HG02763 (cell line): ENCODE data around the gene CAPN8.

Source experiments
- ATAC-seq: cut with Tn5 transposase; IDR thresholded peaks from one replicate; pipeline ENCODE4 v1.9.1; 2021; ENCODE audit warnings: mild to moderate bottlenecking, moderate library complexity; ENCODE audit not compliant: unreplicated experiment

CAPN8 gene

DNA sequence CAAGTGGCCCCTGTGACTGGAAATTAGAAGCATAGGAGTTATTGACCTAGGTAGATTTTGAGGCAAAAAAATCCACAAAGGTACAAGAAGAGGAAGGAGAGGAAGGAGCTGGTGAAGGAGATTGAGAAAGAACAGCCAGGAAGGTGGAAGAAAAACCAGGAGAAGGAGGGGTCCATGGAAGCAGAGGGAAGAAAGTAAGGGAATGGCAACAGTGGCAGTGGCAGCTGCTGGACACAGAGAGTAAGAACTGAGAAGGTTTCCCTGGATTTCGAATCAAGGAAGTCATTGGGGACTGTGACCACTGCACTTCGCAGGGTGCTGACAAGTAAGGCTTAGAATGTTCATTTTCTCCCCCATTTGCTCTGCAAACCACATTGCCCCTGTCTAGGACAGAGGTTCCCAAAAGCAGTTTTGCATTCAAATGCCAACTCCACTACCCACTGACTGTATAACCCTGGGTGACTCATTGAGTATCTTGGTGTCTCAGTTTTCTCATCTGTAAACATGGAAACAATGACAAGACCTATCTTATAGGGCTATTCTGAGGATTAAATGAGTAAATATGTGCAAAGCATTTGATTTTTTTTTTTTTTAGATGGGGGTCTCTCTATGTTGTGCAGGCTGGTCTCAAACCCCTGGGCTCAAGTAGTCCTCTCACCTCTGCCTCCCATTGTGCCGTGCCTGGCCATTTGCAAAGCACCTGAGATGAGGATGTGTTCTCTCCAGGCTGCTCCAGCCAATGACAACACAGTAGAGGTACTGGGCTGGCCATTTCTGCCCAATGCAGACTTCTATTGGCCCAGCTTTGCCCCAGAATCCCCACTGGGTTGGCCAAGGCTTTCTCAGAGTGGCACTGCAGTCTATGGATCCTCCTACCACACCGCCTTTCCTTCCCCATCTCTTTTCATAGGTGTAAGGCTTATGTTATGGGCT is 37.5 kb upstream of the CAPN8 start:
- no peak for ATAC-seq

DNA sequence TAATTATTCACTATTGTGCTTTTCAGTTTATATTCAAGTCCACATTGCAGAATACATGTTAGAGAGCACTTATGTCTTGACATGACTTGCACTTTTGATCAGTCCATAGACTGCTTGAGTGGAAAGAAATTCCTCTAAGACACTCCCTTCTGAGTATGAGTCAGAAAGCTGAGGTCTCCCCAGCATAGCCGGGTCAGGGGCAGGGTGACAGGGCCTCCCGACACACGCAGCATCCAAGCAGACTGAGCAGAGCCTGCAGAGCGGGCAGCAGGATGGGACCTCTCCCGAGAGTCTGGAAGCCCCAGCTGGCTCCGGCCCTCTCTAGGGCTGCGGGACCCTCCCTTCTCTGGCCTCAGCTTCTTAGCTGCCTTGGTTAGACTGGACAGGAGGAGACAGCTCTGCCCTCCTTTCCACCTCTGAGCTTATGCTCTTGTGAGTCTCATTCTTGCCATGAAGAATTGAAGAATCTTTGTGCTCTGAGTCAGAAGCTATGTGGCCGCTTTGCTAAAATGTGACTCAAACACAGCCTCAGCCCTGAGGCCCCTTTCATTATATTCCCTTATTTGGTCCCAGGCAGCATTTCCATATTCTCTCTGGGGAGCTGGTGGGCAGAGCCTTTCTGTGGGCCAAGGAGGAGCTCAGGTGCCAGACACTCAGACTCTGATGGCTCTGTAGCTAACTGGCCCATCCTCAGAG is 35.6 kb upstream of the CAPN8 start:
- no peak for ATAC-seq

DNA sequence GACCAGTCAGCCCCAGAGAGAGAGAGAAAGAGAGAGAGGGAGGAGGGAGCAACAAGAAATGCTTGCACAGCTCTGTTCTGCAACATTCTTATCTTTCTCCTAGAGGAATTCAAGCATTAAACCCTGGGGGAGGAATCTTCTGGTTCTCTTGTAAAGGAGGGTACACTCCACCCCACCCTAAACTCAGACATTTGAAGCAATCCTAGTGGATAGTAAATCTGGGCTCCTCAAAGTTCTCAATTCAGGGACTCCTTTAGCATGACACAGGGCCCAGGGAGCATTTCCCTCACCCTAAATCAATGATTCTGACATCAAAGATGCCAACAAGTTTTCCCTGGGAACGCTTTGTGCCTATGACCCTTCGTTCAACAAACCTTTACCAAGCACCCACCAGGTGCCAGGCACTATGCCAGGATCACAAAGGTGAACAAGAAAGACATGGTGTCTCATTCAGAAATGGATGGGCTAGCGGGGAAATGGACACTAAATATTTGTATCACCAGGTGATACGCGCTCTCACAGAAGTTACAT is 35.0 kb upstream of the CAPN8 start:
- ATAC-seq: no peak

GRCh38 chr1:223695941-223696340 is 30.4 kb upstream of the CAPN8 start:
- no peak for ATAC-seq

DNA sequence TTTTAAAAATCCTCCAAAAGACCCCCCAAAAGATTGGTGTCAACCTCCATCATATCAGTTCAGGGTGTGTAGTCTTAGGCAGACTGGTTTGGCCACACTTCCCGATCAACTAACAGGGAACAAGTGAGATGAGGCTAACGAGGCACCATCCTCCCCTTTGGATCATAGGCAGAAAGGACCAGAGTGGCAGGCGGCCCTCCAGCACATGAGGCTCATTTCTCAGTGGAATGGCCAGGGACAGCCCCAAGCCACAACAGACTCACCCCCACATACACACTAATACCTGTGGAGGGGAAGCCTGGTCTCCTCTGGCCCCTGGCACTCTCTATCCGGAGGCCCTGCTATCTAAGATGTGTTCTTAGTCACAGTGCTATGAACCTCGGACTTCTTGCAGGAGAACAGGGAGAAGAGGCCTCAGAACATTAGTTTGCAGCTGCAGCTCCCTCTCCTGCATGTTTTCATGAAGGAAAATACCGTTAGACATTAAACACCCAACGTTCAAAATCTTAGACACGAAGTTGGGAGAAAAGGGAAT is 29.6 kb upstream of the CAPN8 start:
- no peak for ATAC-seq

DNA sequence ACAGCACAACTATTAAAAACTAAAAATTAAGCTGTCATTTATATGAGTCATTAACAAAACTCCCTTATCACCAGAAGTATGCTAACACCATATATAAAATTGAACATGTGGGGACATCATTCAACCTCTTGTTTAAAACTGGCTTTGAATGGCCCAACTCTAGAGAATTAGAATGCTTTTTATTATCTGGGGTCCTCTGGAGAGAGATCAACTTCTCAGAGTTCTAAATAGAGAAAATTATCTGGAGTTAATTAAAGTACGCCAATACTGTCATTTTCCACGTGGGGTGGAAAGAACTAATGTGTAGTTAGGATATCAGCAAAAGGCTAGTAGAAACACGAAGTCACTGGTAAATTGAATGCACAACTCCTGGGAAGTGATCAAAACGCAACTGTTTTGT is 25.6 kb upstream of the CAPN8 start:
- ATAC-seq: no peak

DNA sequence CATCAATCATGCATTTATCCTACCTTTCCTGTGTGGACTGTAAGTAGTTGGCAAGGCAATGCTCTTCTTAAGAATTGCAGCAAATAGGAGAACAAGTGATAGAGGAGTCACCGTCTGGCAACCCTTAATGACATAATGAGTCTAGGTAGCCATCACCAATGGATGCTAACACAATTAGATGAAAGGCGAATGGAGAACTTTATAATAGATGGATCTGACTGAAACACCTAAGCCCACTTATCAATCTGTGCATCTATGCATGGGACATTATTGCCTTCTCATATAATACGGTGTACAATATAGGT is 18.9 kb upstream of the CAPN8 start:
- ATAC-seq: no peak

GRCh38 chr1:223683586-223684487 is 18.3 kb upstream of the CAPN8 start:
- ATAC-seq: no peak

DNA sequence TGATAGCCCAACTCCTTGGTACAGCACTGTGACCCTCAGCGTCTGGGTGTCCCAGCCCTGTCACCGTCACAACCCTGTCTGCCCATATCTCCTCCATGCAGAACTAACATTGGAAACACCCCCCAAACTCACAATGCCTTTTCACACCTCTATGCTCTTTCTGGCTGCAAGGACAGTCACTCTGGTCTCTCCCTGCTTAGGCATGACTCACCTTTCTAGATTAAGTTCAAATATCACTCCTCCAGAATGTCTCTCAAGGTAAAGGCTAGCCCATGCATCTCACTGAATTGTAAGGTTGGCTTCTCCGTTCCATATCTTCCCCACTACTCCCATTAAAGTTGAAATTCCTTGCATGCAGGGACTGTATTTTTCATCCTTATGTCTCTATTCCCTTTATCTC is 17.0 kb upstream of the CAPN8 start:
- ATAC-seq: no peak

DNA sequence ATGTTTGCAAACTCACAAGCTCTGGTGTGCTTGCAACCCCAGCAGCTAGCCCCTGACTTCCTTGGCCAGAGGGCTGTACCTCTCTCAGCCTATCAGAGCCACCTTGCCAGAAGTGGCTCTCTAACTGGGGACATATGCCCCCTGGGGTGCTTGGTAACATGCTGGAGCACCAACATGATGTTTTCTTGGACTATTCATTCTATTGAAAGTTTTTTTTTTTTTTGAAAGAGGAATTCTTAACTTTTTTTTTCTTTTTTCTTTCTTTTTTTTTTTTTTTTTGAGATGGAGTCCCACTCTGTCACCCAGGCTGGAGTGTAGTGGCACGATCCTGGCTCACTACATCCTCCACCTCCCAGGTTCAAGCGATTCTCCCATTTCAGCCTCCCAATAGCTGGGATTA is 14.7 kb upstream of the CAPN8 start:
- no peak for ATAC-seq

DNA sequence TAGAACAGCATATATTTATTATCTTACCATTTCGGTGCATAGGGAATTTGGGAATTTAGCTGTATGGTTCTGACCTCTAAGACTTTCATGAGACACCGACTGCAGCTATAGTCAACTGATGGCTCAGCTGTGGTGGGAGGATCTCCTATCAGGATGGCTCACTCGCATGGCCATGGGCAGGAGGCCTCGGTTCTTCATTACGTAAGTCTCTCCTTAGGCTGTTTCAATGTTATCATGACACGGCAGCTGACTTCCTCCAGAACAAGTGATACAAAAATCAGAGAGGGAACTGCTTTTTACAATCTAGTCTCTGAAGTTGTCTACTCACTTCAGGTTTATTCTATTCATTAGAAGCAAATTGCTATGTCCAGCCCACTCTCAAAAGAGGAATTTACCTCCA is 13.3 kb upstream of the CAPN8 start:
- no peak for ATAC-seq

- no peak for ATAC-seq
Measured at GRCh38 chr1:223674119-223674890, 8.8 kb upstream of the CAPN8 start.

DNA sequence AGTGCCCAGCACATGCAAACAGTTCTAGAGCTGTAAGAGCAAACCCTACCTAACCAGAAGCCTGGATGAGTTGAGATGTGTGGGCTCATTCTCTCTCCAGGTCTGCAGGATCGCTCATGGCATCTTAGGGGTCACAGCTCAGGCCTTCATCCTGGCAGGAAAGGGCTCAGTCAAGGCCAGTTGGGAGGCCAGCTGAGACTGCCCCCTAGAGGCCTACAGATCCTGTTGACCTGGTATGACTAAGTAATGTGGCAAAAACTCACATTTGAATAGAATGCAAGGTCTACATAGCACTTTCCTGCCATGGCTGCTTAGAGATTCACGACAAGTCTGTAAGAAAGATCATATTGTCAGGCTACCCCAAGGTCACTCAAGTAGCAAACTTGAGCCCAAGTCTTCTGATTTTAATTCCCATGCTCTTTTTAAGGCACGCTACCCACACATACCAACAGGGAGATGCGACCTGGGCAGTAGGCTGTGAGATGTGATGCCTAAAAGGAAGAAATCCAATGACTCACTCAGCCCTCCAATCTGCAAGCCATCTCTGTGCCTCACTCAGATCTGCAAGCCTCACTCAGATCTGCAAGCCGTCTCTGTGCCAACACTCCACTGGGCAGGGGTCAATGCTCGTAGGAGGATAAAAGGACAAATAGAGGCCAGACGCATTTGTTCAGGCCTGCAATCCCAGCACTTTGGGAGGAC is 5.1 kb upstream of the CAPN8 start:
- ATAC-seq: no peak

GRCh38 chr1:223669003-223669795 is 3.7 kb upstream of the CAPN8 start:
- ATAC-seq: no peak

- ATAC-seq: no peak
Measured at GRCh38 chr1:223667484-223668182, 2.1 kb upstream of the CAPN8 start.

- no peak for ATAC-seq
Measured at GRCh38 chr1:223664106-223664505, 1.4 kb downstream of the CAPN8 start.

- ATAC-seq: no peak
Measured at GRCh38 chr1:223662943-223663342, 2.6 kb downstream of the CAPN8 start.

- ATAC-seq: no peak
Measured at GRCh38 chr1:223659711-223660110, 5.8 kb downstream of the CAPN8 start.
